Gastrocnemius medialis (tissue), 4 donors: ENCODE measurements around the gene HSPB7.
"Not testable (repeated sequence)": the region's sequence is repeated elsewhere in the genome, so short reads cannot be mapped to it uniquely, and the experiment has no call there.

Experiments
- POLR2A ChIP-seq, 2 donors: fragments of 450-650 bp; IDR thresholded peaks; one replicate each; pipeline ENCODE4 v1.6.1; 2017; ENCODE audit warnings: antibody characterized with exemption in 2 of 2, mild to moderate bottlenecking in 2 of 2, moderate library complexity in 2 of 2
- TF ChIP-seq, protein P1 (sequence below), 5 experiments: fragments of 450-650 bp in 3 of 5; fragments of 200-600 bp in 2 of 5; sonication (generic) in 2 of 5; IDR thresholded peaks in 4 of 5; conservative IDR thresholded peaks in 1 of 5; 1 replicate in 4 of 5; 2 replicates in 1 of 5; pipeline ENCODE4 v1.5.1; 2016 to 2019; ENCODE audit warnings: antibody characterized with exemption in 5 of 5, mild to moderate bottlenecking in 3 of 5, moderate library complexity in 3 of 5

- TF ChIP-seq, protein P1, sequence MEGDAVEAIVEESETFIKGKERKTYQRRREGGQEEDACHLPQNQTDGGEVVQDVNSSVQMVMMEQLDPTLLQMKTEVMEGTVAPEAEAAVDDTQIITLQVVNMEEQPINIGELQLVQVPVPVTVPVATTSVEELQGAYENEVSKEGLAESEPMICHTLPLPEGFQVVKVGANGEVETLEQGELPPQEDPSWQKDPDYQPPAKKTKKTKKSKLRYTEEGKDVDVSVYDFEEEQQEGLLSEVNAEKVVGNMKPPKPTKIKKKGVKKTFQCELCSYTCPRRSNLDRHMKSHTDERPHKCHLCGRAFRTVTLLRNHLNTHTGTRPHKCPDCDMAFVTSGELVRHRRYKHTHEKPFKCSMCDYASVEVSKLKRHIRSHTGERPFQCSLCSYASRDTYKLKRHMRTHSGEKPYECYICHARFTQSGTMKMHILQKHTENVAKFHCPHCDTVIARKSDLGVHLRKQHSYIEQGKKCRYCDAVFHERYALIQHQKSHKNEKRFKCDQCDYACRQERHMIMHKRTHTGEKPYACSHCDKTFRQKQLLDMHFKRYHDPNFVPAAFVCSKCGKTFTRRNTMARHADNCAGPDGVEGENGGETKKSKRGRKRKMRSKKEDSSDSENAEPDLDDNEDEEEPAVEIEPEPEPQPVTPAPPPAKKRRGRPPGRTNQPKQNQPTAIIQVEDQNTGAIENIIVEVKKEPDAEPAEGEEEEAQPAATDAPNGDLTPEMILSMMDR (IDR thresholded peaks at IDR 0.05 in 4 of 5, conservative IDR thresholded peaks at IDR 0.05 in 1 of 5) = not testable (repeated sequence)
- TF ChIP-seq POLR2A (IDR thresholded peaks at IDR 0.05) = not testable (repeated sequence)
These were observed 38.7 kb upstream of the HSPB7 start for GRCh38 chr1:16056521-16056912.
